ENCODE results near the gene NCKAP5.

Gene NCKAP5

GRCh38 chr2:133045787-133046186 lies 522.5 kb downstream of the NCKAP5 start:
- H3K4me3 ChIP-seq (ENCODE audit: low read length) = no peak overlapping the region
- peak; percentile 42 for DNase-seq (ENCODE audit: low read depth)
- TF ChIP-seq CTCF (IDR thresholded peaks at IDR 0.05; ENCODE audit: insufficient read depth, low read depth, low read length, missing control alignments) = no peak

DNA sequence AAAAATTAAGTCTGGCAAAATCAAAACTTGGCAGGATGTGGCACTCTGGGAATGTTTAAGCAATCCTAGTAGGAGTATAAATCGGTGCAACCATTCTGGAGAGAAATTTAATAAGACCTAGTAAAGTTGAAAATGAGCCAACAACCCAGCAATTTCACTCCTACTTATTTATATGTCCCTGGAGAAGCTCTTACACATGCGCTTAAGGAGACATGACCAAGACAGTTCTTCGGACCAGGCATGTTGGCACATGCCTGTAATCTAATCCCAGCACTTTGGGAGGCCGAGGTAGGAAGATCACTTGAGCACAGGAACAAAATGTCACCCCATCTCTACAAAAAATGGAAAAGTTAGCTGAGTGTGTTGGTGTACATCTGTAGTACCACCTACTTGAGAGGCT lies 523.7 kb downstream of the NCKAP5 start:
- peak; percentile 43 for DNase-seq (ENCODE audit: low read depth)
- H3K4me3 ChIP-seq (ENCODE audit: low read length) = no peak overlapping the region
- no peak for TF ChIP-seq CTCF (IDR thresholded peaks at IDR 0.05; ENCODE audit: insufficient read depth, low read depth, low read length, missing control alignments)

DNA sequence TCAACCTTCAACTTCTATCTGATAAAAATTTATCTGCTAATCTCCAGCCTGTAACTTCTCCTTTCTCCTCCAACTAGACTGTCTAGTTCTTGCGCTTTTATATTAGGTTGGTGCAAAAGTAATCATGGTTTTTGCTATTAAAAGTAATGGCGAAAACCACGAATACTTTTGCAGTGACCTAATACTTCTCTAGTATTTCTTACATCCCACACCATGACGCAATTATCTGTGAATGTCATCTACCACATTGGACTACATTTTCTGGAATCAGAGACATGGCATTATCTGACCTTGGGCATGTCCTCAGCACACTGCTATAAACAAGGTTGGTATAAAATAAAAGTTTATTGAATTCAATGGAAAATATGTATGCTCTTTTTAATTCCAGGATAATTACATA lies 528.1 kb downstream of the NCKAP5 start:
- no peak for DNase-seq (ENCODE audit: low read depth)
- TF ChIP-seq CTCF (IDR thresholded peaks at IDR 0.05; ENCODE audit: insufficient read depth, low read depth, low read length, missing control alignments) = no peak

DNA sequence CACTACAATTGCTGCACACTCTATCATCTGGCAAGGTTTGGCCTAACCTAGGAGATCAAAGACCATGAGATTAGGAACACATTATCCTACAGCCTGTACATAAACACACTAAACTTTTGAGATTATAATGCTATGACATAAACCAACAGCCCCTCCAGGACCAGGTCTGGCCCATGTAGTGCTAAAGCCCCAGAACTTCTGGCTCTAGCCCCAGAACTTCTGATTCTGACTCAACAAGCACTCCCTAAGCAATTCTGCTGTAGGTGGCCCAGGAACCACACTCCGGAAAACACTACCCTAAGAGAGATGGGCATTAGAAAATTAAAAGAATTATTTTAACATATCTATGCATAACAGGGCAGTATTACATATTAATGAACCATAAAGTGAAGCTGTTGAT lies 528.7 kb downstream of the NCKAP5 start:
- DNase-seq (ENCODE audit: low read depth) = no peak
- TF ChIP-seq CTCF (IDR thresholded peaks at IDR 0.05; ENCODE audit: insufficient read depth, low read depth, low read length, missing control alignments) = no peak
- H3K4me3 ChIP-seq (ENCODE audit: low read length) = no peak overlapping the region

More for the DNA sequence above, 528.1 kb downstream of the NCKAP5 start:
- no peak overlapping the region for H3K4me3 ChIP-seq (ENCODE audit: low read length)

- TF ChIP-seq CTCF (IDR thresholded peaks at IDR 0.05; ENCODE audit: insufficient read depth, low read depth, low read length, missing control alignments) = no peak
- no peak overlapping the region for H3K4me3 ChIP-seq (ENCODE audit: low read length)
- DNase-seq (ENCODE audit: low read depth) = peak; percentile 11
Measured at GRCh38 chr2:133026536-133027177, 541.6 kb downstream of the NCKAP5 start.

DNA sequence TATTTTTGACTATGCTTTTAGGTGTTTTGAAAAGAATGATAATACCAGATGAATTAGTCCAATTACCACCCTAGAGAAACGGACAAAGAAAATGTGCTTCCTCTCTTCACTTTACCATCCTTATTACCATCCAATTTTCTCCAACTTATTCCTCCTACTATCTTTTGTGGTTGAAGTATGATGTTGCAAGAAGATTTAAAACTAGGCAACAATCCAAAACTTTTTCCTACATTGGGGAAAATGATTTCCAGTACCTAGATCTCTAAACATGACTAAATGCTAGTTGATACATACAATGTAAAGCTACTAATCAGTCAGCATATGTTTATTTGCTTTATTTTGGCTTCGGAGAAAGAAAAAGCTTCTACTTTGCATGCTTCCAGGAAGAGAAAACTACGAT lies 543.3 kb downstream of the NCKAP5 start:
- no peak overlapping the region for H3K4me3 ChIP-seq (ENCODE audit: low read length)
- TF ChIP-seq CTCF (IDR thresholded peaks at IDR 0.05; ENCODE audit: insufficient read depth, low read depth, low read length, missing control alignments) = no peak
- DNase-seq (ENCODE audit: low read depth) = no peak
